ENCODE measurements around the gene SPOCK3. TPM values are rescaled to one million over a fixed set of nuclear protein-coding genes. Genes with fewer than 3 reads are reported as not detected.
A peak's percentile ranks its signal among the peaks of the same experiment; 100 is the strongest.

SPOCK3 gene
- total RNA-seq, 2 experiments from 2014 or later: not detected

DNA sequence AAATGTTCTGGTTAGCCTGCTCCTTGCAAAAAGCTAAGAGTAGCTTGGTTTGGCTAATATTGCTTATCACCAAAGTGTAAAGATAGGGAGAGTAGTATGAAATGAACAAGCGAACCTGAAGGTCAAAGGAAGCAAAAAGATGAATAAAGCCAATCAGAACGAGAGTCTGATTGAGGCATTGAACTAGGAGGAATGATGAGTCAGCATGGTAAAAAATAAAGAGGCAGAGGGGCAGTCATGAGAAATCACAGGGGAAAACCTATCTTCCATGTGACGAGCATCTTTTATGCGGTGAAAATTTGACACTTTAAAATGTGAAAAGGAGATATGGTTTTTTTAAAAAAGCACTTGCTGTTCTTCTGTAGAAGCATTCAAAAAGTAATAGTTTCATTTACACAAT is 533.7 kb downstream of the SPOCK3 start:
- no peak overlapping the region for H3K4me2 ChIP-seq (ENCODE audit: low read length)
- no peaks in the 10 kb centered on the region for H3K79me2 ChIP-seq (ENCODE audit: insufficient read depth, low read depth, low read length)
- H3K27ac ChIP-seq (ENCODE audit: low read depth, low read length, poor library complexity, severe bottlenecking): no peak overlapping the region
- BruUV-seq (replicated peaks): no TSS peak
- intact Hi-C loops (cut with micrococcal nuclease; ENCODE audit: unreplicated experiment): no loop called here
- no peaks in the 10 kb centered on the region for H3K9me2 ChIP-seq (ENCODE audit: insufficient read depth, low read length)
- no peaks in the 10 kb centered on the region for H3K4me1 ChIP-seq (ENCODE audit: insufficient read depth, low read length, poor library complexity, severe bottlenecking)
- no peaks in the 10 kb centered on the region for H4K20me1 ChIP-seq (ENCODE audit: insufficient read depth, low read length)
- TF ChIP-seq EZH2phosphoT487 (IDR thresholded peaks at IDR 0.05; ENCODE audit: borderline replicate concordance, low read depth, low read length) (no peak), CTCF (conservative IDR thresholded peaks at IDR 0.05; ENCODE audit: low read length) (no peak)
- H3K9me3 ChIP-seq (ENCODE audit: low read length): no peaks in the 10 kb centered on the region
- no peak for DNase-seq (ENCODE audit: low spot score)
- ChIA-PET CTCF (ENCODE audit: unreplicated experiment) (no interaction called here), POLR2A (no interaction called here)
- no peak overlapping the region for H3K4me3 ChIP-seq (ENCODE audit: low read depth, low read length, poor library complexity, severe bottlenecking)
- H3K36me3 ChIP-seq (ENCODE audit: insufficient read depth, low read length): no peaks in the 10 kb centered on the region
- no peak overlapping the region for H2AFZ ChIP-seq (ENCODE audit: low read length)

GRCh38 chr4:166688835-166689234 is 545.5 kb downstream of the SPOCK3 start:
- no peaks in the 10 kb centered on the region for H3K79me2 ChIP-seq (ENCODE audit: insufficient read depth, low read depth, low read length)
- POLR2A ChIA-PET: no interaction called here
- H4K20me1 ChIP-seq (ENCODE audit: insufficient read depth, low read length): no peaks in the 10 kb centered on the region
- H2AFZ ChIP-seq (ENCODE audit: low read length): no peak overlapping the region
- DNase-seq (ENCODE audit: low spot score): no peak
- no peak overlapping the region for H3K4me2 ChIP-seq (ENCODE audit: low read length)
- H3K36me3 ChIP-seq (ENCODE audit: insufficient read depth, low read length): no peaks in the 10 kb centered on the region
- no TSS peak for BruUV-seq (replicated peaks)
- CTCF ChIA-PET (ENCODE audit: unreplicated experiment): no interaction called here
- H3K9me2 ChIP-seq (ENCODE audit: insufficient read depth, low read length): no peaks in the 10 kb centered on the region
- no peak overlapping the region for H3K27ac ChIP-seq (ENCODE audit: low read depth, low read length, poor library complexity, severe bottlenecking)
- no peaks in the 10 kb centered on the region for H3K4me1 ChIP-seq (ENCODE audit: insufficient read depth, low read length, poor library complexity, severe bottlenecking)
- H3K9me3 ChIP-seq (ENCODE audit: low read length): no peaks in the 10 kb centered on the region
- no peak for TF ChIP-seq EZH2phosphoT487 (IDR thresholded peaks at IDR 0.05; ENCODE audit: borderline replicate concordance, low read depth, low read length)
- no peak for TF ChIP-seq CTCF (conservative IDR thresholded peaks at IDR 0.05; ENCODE audit: low read length)
- intact Hi-C loops (cut with micrococcal nuclease; ENCODE audit: unreplicated experiment): no loop called here
- H3K4me3 ChIP-seq (ENCODE audit: low read depth, low read length, poor library complexity, severe bottlenecking): no peak overlapping the region

DNA sequence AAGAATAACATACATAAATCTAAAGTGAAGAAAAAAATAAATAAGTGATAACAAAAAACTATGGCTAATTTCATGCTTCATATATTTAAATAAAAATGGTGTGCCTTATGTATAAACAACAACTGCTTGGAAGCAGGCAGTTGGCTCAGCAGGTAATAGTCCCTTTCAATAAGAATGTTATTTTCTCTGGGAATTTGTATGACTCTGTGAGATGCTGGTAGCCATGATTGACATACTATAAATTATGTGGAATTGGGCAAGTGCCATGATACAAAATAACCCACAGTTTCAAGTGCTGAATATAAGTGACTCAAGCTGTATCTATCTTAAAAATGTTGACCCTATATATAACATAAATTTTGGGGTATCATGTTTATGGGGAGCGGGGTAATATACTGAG is 546.5 kb downstream of the SPOCK3 start:
- BruUV-seq (replicated peaks): no TSS peak
- Histone ChIP-seq H2AFZ (ENCODE audit: low read length) (no peak overlapping the region), H3K4me3 (ENCODE audit: low read depth, low read length, poor library complexity, severe bottlenecking) (no peak overlapping the region), H3K27ac (ENCODE audit: low read depth, low read length, poor library complexity, severe bottlenecking) (no peak overlapping the region), H3K4me2 (ENCODE audit: low read length) (no peak overlapping the region), H4K20me1 (ENCODE audit: insufficient read depth, low read length) (no peaks in the 10 kb centered on the region), H3K4me1 (ENCODE audit: insufficient read depth, low read length, poor library complexity, severe bottlenecking) (no peaks in the 10 kb centered on the region), H3K9me3 (ENCODE audit: low read length) (no peaks in the 10 kb centered on the region), H3K9me2 (ENCODE audit: insufficient read depth, low read length) (no peaks in the 10 kb centered on the region), H3K79me2 (ENCODE audit: insufficient read depth, low read depth, low read length) (no peaks in the 10 kb centered on the region), H3K36me3 (ENCODE audit: insufficient read depth, low read length) (no peaks in the 10 kb centered on the region)
- ChIA-PET POLR2A (no interaction called here), CTCF (ENCODE audit: unreplicated experiment) (no interaction called here)
- no peak for DNase-seq (ENCODE audit: low spot score)
- intact Hi-C loops (cut with micrococcal nuclease; ENCODE audit: unreplicated experiment): no loop called here
- TF ChIP-seq CTCF (conservative IDR thresholded peaks at IDR 0.05; ENCODE audit: low read length) (no peak), EZH2phosphoT487 (IDR thresholded peaks at IDR 0.05; ENCODE audit: borderline replicate concordance, low read depth, low read length) (no peak)

Small RNAs within 50 kb of the gene (small RNA-seq; reads per million reads assigned to genes)
- 0.57 reads per million, percentile 14 among the genes with 10 or more reads in this experiment for gene RNA5SP171
